Measurements from ENCODE around the gene FAM168A.

Gene FAM168A

DNA sequence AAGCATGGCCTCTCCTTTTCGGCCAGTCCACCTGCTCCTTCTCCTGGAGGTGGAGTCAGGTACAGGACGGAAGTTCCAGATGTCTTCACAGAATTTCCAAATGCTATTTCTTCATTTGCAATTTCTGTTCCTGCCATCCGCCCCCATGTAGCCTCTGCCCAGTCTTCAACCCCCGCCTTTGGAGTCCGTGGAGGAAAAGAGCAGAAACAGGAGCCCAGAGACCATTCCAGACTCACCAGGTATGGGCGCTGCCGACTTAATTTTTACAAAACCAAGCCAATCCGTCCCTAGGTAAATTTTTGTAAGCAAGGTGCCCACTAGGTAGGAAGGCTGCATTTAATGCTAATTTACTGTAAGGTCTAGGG is 192.8 kb downstream of the FAM168A start:
- no peak overlapping the region for H3K4me3 ChIP-seq (ENCODE audit: low read depth, low read length)
- TF ChIP-seq, protein P1, sequence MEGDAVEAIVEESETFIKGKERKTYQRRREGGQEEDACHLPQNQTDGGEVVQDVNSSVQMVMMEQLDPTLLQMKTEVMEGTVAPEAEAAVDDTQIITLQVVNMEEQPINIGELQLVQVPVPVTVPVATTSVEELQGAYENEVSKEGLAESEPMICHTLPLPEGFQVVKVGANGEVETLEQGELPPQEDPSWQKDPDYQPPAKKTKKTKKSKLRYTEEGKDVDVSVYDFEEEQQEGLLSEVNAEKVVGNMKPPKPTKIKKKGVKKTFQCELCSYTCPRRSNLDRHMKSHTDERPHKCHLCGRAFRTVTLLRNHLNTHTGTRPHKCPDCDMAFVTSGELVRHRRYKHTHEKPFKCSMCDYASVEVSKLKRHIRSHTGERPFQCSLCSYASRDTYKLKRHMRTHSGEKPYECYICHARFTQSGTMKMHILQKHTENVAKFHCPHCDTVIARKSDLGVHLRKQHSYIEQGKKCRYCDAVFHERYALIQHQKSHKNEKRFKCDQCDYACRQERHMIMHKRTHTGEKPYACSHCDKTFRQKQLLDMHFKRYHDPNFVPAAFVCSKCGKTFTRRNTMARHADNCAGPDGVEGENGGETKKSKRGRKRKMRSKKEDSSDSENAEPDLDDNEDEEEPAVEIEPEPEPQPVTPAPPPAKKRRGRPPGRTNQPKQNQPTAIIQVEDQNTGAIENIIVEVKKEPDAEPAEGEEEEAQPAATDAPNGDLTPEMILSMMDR (conservative IDR thresholded peaks at IDR 0.05; ENCODE audit: low read depth, low read length), result no peak
- no peak for DNase-seq (ENCODE audit: low read depth)

DNA sequence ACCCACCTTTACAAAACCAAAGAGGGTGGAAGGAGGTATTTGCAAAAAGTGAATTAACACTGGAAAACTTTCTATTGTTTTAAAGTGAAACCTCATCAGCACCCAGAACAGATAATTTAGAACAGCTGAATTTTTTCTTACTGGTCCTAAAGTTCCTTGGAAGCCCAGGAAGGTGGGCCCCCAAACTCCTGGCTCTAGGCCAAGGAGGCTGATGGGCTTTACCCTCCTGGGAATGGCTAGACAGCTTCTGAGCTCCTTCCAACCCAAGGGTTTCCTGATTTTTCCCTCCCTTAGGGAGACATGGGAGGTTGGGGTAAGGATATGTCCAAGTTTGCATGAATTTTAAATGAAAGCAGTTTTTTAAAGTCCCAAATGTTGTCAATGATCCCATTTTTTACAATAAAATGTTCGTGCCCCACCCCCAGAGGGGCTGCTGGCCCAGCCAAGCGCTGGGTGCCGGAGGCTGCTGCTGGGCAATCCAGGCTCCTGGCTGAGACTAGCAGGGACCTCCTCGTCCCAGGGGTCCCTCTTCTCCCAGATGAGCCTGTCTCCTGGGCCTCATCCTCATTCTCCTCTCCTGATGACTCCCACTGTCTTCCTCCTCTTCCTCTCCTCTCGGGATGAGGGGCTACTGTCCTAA is 193.3 kb downstream of the FAM168A start:
- DNase-seq (ENCODE audit: low read depth), result no peak
- H3K4me3 ChIP-seq (ENCODE audit: low read depth, low read length), result no peak overlapping the region
- TF ChIP-seq, protein P1 (conservative IDR thresholded peaks at IDR 0.05; ENCODE audit: low read depth, low read length), result no peak

DNA sequence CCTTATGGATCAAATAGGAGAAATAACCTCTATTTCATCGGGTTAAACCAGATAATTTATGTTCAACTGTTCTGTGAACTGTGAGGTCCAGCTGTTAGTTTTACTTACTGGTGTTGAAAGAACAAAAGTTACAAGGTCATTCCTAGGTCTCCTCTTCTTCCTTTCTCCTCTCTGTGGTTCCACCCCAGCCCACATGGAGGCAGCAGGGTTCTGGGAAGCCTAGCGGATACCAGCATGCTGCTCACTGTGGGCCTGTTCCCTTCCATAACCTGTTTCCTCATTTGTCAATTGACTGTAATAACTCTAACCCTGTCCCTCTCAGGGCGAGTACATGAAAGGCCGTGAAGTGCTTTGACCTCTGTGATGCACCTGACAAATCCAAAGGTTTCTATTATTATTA is 193.9 kb downstream of the FAM168A start:
- TF ChIP-seq, protein P1 (conservative IDR thresholded peaks at IDR 0.05; ENCODE audit: low read depth, low read length), result peak; percentile 94
- peak; percentile 85 for DNase-seq (ENCODE audit: low read depth)
- no peak overlapping the region for H3K4me3 ChIP-seq (ENCODE audit: low read depth, low read length)

DNA sequence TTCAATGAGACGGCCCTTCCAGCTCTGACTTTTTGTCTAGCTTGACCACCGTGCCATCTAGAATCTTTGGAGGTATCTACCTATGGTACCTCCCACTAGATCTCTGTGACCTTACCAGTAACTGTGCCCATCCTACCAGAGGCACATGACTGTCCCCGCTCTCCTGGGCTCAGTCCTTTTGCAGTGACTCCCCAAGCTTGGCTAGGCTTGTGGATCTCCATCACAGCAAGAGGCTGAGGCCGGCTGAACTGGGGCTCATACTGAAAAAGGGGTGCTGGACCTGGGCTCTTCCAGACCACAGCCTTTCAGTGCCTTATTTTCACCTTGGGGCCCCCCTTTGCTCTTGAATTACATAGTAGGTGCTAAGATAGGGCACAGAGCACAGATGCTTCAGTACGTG is 194.4 kb downstream of the FAM168A start:
- no peak overlapping the region for H3K4me3 ChIP-seq (ENCODE audit: low read depth, low read length)
- DNase-seq (ENCODE audit: low read depth), result no peak
- TF ChIP-seq, protein P1 (conservative IDR thresholded peaks at IDR 0.05; ENCODE audit: low read depth, low read length), result no peak

DNA sequence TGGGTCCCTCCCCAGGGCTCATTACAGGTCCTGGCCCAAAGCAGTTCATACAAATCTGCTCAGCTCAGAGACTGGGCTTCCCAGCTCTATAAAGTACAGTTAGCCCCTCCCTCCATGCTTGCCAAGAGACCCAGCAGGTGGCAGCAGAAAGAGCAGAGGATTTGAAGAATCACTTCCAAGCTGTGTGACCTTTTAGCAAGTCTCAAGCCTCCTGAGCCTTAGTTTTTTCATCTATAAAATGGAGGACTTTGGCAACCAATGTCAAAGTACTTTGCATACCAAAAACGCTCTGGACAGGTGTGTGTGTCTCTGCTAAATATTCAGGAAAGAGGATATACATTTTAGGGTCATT is 195.1 kb downstream of the FAM168A start:
- TF ChIP-seq, protein P1 (conservative IDR thresholded peaks at IDR 0.05; ENCODE audit: low read depth, low read length), result peak; percentile 54
- DNase-seq (ENCODE audit: low read depth), result peak; percentile 55
- H3K4me3 ChIP-seq (ENCODE audit: low read depth, low read length), result no peak overlapping the region

DNA sequence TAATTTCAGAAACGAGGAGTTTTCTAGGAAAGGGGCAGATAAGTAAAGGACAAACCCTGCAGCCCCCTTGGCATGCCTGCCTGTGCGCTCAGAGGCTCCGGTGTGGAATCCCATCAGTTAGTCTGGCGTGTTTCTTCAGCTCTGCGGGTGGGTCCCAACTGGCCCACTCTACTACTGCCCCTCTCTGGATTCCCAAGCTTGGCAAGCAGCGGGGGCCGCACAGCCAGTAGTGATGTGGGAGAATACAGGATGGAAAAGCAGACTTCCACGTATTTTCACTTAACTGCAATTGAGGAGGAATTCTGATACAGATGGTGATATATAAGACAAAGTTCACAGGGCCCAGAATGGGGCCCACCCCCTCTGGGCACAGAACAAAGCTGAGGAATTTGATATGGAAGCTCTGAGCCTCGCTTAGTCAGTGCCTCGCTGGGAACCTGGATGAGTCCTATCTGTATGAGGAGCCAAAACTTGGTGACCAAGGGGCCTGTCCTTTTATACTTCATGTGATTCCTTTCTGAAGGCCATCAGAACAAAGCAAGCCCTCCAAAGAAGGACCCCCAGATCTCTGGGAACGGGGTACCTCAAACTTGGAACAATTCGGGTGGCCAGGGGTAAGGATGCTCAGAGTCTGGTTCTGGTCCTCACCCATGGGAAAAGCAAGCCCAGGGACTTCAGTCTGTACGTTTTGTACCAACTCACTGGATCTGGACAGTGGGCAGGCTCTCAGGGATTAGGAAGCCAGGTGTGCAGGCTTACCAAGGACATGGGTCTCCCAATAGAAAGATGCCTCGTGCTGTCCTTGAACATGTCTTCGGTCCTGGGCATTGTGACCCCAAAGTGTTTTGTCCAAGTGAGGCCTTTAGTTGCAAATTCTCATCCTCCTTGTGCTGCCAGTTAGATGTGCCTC is 195.7 kb downstream of the FAM168A start:
- TF ChIP-seq, protein P1 (conservative IDR thresholded peaks at IDR 0.05; ENCODE audit: low read depth, low read length), result no peak
- DNase-seq (ENCODE audit: low read depth), result no peak
- no peak overlapping the region for H3K4me3 ChIP-seq (ENCODE audit: low read depth, low read length)
